Kidney epithelial cell (primary cell): ENCODE data around the gene BZW1. TPM values are rescaled to one million over a fixed set of nuclear protein-coding genes. Genes with fewer than 3 reads are reported as not detected.
"Not testable (repeated sequence)": the region's sequence is repeated elsewhere in the genome, so short reads cannot be mapped to it uniquely, and the experiment has no call there.

Source experiments
- DNase-seq: peaks from one replicate; pipeline ENCODE4 v3.0.0-alpha.2; 2010; ENCODE audit warnings: low read depth
- H3K27me3 ChIP-seq: 2 replicates; pipeline ENCODE4 v1.6.0; 2011; ENCODE audit warnings: low read length; ENCODE audit not compliant: control insufficient read depth, insufficient read depth
- H3K36me3 ChIP-seq: 2 replicates; pipeline ENCODE4 v1.5.1; 2011; ENCODE audit warnings: low read length; ENCODE audit not compliant: control insufficient read depth, insufficient read depth
- H3K4me3 ChIP-seq: 2 replicates; pipeline ENCODE4 v1.5.1; 2011; ENCODE audit warnings: low read depth, mild to moderate bottlenecking, control low read depth, low read length
- CTCF ChIP-seq: IDR thresholded peaks from 2 replicates; pipeline ENCODE4 v1.5.1; 2011; ENCODE audit warnings: mild to moderate bottlenecking, moderate library complexity, low read length, control low read depth, inconsistent platforms; ENCODE audit not compliant: insufficient read depth, poor library complexity, severe bottlenecking
- total RNA-seq: library from RNA; depleted of rRNA; stranded (reverse); fragments of >200 nt; gene quantifications from 2 replicates; pipeline ENCODE4 v1.2.3, GENCODE V29; 2015

The BZW1 gene
- total RNA-seq, 1 donor from 2014 or later = 347 TPM

- no peak for DNase-seq
- no peak overlapping the region for H3K4me3 ChIP-seq
- no peaks in the 10 kb centered on the region for H3K27me3 ChIP-seq
- TF ChIP-seq CTCF = no peak
- H3K36me3 ChIP-seq = peaks cover 1% of the 10 kb centered on the region
Observed at GRCh38 chr2:200814917-200815316, 3.2 kb downstream of the BZW1 start.

- not testable (repeated sequence) for DNase-seq, H3K4me3 ChIP-seq, H3K27me3 ChIP-seq, H3K36me3 ChIP-seq
Observed at GRCh38 chr2:200818732-200819131, 7.0 kb downstream of the BZW1 start.

GRCh38 chr2:200820573-200821234, 9.0 kb downstream of the BZW1 start:
- no peak for DNase-seq
- TF ChIP-seq CTCF = no peak
- Histone ChIP-seq H3K27me3 (no peaks in the 10 kb centered on the region), H3K36me3 (peaks cover 7% of the 10 kb centered on the region), H3K4me3 (no peak overlapping the region)

GRCh38 chr2:200821686-200822245, 10.1 kb downstream of the BZW1 start:
- TF ChIP-seq CTCF = no peak
- Histone ChIP-seq H3K27me3 (no peaks in the 10 kb centered on the region), H3K4me3 (no peak overlapping the region), H3K36me3 (peaks cover 7% of the 10 kb centered on the region)
- DNase-seq = no peak

- no peak overlapping the region for H3K4me3 ChIP-seq
- H3K27me3 ChIP-seq = no peaks in the 10 kb centered on the region
- no peaks in the 10 kb centered on the region for H3K36me3 ChIP-seq
- no peak for DNase-seq
- no peak for TF ChIP-seq CTCF
Observed at GRCh38 chr2:200828104-200828503, 16.4 kb downstream of the BZW1 start.

GRCh38 chr2:200828572-200829257, 17.0 kb downstream of the BZW1 start:
- H3K27me3 ChIP-seq = no peaks in the 10 kb centered on the region
- H3K4me3 ChIP-seq = no peak overlapping the region
- no peak for TF ChIP-seq CTCF
- DNase-seq = no peak
- H3K36me3 ChIP-seq = no peaks in the 10 kb centered on the region
